HL-60 (cell line): ENCODE measurements around the gene UXT.

Experiments used
- DNase-seq, 2 experiments: peaks; one replicate each; pipeline ENCODE4 v3.0.0-alpha.2; 2010 to 2020; ENCODE audit warnings: low read depth in 1 of 2, low spot score in 1 of 2
- H3K27ac ChIP-seq: fragments of 250-450 bp; sonication (Bioruptor Pico); replicated peaks from 2 replicates; pipeline ENCODE4 v1.5.1; 2020; ENCODE audit warnings: mild to moderate bottlenecking, moderate library complexity
- H3K27me3 ChIP-seq: fragments of 250-450 bp; sonication (Bioruptor Pico); 2 replicates; pipeline ENCODE4 v1.5.1; 2021; ENCODE audit warnings: mild to moderate bottlenecking, moderate library complexity; ENCODE audit not compliant: insufficient read depth, poor library complexity, severe bottlenecking
- H3K4me3 ChIP-seq: replicated peaks from 2 replicates; pipeline ENCODE4 v1.5.1; 2011; ENCODE audit warnings: mild to moderate bottlenecking, control low read depth, low read length; ENCODE audit not compliant: insufficient read depth
- GABPA ChIP-seq: IDR thresholded peaks from 2 replicates; pipeline ENCODE4 v1.6.1; 2012; ENCODE audit warnings: low read depth
- POLR2AphosphoS5 ChIP-seq: IDR thresholded peaks from 2 replicates; pipeline ENCODE4 v1.6.1; 2012; ENCODE audit warnings: low read depth
- REST ChIP-seq: IDR thresholded peaks from 2 replicates; pipeline ENCODE4 v1.6.1; 2012; ENCODE audit warnings: low read depth; ENCODE audit not compliant: insufficient replicate concordance
- SPI1 ChIP-seq: IDR thresholded peaks from 2 replicates; pipeline ENCODE4 v1.6.1; 2012; ENCODE audit warnings: low read depth, mild to moderate bottlenecking, borderline replicate concordance
- TF ChIP-seq, protein P1 (sequence below): IDR thresholded peaks from one replicate; pipeline ENCODE4 v1.5.1; 2011; ENCODE audit warnings: low read length, control low read depth, inconsistent platforms; ENCODE audit not compliant: insufficient read depth

Gene UXT

DNA sequence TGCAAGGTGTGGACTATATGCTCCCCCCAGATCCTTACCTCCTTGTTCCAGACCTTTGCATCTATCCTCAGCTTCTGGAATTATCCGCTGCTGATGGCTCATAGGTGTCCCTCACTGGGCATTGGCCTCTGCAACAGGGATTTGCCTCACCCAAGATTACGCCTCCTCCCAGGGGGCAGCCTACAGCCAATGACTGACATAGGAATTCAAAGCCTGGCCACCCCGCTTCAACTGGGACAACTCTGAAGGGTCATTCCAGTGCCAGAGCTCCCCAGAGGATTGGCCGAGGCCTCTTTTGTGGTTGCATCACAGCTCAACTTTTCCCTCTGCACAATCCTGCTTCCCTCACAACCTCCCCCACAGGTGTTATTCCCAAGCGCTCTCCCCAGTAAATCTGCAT lies 44.4 kb downstream of the UXT start:
- TF ChIP-seq REST (no peak), GABPA (no peak), POLR2AphosphoS5 (no peak), SPI1 (no peak)
- TF ChIP-seq, protein P1, sequence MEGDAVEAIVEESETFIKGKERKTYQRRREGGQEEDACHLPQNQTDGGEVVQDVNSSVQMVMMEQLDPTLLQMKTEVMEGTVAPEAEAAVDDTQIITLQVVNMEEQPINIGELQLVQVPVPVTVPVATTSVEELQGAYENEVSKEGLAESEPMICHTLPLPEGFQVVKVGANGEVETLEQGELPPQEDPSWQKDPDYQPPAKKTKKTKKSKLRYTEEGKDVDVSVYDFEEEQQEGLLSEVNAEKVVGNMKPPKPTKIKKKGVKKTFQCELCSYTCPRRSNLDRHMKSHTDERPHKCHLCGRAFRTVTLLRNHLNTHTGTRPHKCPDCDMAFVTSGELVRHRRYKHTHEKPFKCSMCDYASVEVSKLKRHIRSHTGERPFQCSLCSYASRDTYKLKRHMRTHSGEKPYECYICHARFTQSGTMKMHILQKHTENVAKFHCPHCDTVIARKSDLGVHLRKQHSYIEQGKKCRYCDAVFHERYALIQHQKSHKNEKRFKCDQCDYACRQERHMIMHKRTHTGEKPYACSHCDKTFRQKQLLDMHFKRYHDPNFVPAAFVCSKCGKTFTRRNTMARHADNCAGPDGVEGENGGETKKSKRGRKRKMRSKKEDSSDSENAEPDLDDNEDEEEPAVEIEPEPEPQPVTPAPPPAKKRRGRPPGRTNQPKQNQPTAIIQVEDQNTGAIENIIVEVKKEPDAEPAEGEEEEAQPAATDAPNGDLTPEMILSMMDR, result no peak
- DNase-seq, result no peak
- no peaks in the 10 kb centered on the region for H3K27me3 ChIP-seq
- H3K4me3 ChIP-seq, result no peak overlapping the region
- H3K27ac ChIP-seq, result no peak overlapping the region

GRCh38 chrX:47613082-47613481 lies 45.9 kb downstream of the UXT start:
- no peak overlapping the region for H3K4me3 ChIP-seq
- no peaks in the 10 kb centered on the region for H3K27me3 ChIP-seq
- TF ChIP-seq, protein P1, result no peak
- TF ChIP-seq POLR2AphosphoS5, result no peak
- TF ChIP-seq GABPA, result no peak
- TF ChIP-seq SPI1, result no peak
- no peak for TF ChIP-seq REST
- H3K27ac ChIP-seq, result no peak overlapping the region
- DNase-seq, result no peak

GRCh38 chrX:47612418-47612817 lies 46.6 kb downstream of the UXT start:
- no peak for TF ChIP-seq GABPA
- TF ChIP-seq POLR2AphosphoS5, result no peak
- TF ChIP-seq REST, result no peak
- TF ChIP-seq, protein P1, result no peak
- no peak for TF ChIP-seq SPI1
- Histone ChIP-seq H3K27ac (no peak overlapping the region), H3K4me3 (no peak overlapping the region), H3K27me3 (no peaks in the 10 kb centered on the region)
- no peak for DNase-seq
